Tibial nerve (tissue), 4 donors: ENCODE results near the gene HSF4. TPM values are rescaled to one million over a fixed set of nuclear protein-coding genes. Genes with fewer than 3 reads are reported as not detected.
A peak's percentile ranks its signal among the peaks of the same experiment; 100 is the strongest.

Experiments
- DNase-seq, 2 donors: peaks; one replicate each; pipeline ENCODE4 v3.0.0-alpha.2; 2019; ENCODE audit warnings: low spot score in 2 of 2
- H3K27ac ChIP-seq, 4 donors: fragments of 200-600 bp; sonication (generic) in 3 of 4; one replicate each; pipeline ENCODE4 v1.5.1; 2017 to 2019; ENCODE audit warnings: mild to moderate bottlenecking in 1 of 4
- H3K27me3 ChIP-seq, 2 donors: fragments of 200-600 bp; sonication (generic) in 1 of 2; one replicate each; pipeline versions ENCODE4 v1.5.1 to v1.6.0; 2017 to 2019
- H3K36me3 ChIP-seq, 3 donors: fragments of 200-600 bp; sonication (generic); one replicate each; pipeline ENCODE4 v1.5.1; 2018 to 2019
- H3K4me1 ChIP-seq, 4 donors: fragments of 200-600 bp; sonication (generic) in 3 of 4; one replicate each; pipeline ENCODE4 v1.5.1; 2017 to 2019
- H3K4me3 ChIP-seq, 4 donors: fragments of 200-600 bp; sonication (generic) in 3 of 4; one replicate each; pipeline ENCODE4 v1.5.1; 2017 to 2019; ENCODE audit warnings: mild to moderate bottlenecking in 1 of 4, moderate library complexity in 1 of 4
- H3K9me3 ChIP-seq, 4 donors: fragments of 200-600 bp; sonication (generic) in 3 of 4; one replicate each; pipeline ENCODE4 v1.5.1; 2017 to 2019
- EP300 ChIP-seq, 2 donors: sonication (generic); formaldehyde crosslinking; IDR thresholded peaks; one replicate each; pipeline ENCODE4 v1.6.1; 2017; ENCODE audit warnings: antibody characterized with exemption in 2 of 2, mild to moderate bottlenecking in 1 of 2
- POLR2A ChIP-seq, 2 donors: fragments of 450-650 bp; IDR thresholded peaks; one replicate each; pipeline ENCODE4 v1.6.1; 2017; ENCODE audit warnings: antibody characterized with exemption in 2 of 2, mild to moderate bottlenecking in 2 of 2, moderate library complexity in 2 of 2
- WGBS, 2 donors: methylation state at CpG; one replicate each; pipeline ENCODE4 v1.1.5; 2018; 5-methylcytosine and 5-hydroxymethylcytosine counted together
- total RNA-seq, 4 donors: library from RNA; depleted of rRNA; stranded (reverse); fragments of >200 nt; gene quantifications; one replicate each; pipeline ENCODE4 v1.1.0, GENCODE V29; 2016
- TF ChIP-seq, protein P1 (sequence below), 5 experiments: fragments of 200-600 bp in 3 of 5; fragments of 450-650 bp in 2 of 5; sonication (generic) in 3 of 5; IDR thresholded peaks; one replicate each; pipeline ENCODE4 v1.5.1; 2016 to 2019; ENCODE audit warnings: antibody characterized with exemption in 5 of 5, mild to moderate bottlenecking in 3 of 5, moderate library complexity in 2 of 5

HSF4 gene
- total RNA-seq, 4 donors from 2014 or later: 103 to 167 (median 153) TPM

DNA sequence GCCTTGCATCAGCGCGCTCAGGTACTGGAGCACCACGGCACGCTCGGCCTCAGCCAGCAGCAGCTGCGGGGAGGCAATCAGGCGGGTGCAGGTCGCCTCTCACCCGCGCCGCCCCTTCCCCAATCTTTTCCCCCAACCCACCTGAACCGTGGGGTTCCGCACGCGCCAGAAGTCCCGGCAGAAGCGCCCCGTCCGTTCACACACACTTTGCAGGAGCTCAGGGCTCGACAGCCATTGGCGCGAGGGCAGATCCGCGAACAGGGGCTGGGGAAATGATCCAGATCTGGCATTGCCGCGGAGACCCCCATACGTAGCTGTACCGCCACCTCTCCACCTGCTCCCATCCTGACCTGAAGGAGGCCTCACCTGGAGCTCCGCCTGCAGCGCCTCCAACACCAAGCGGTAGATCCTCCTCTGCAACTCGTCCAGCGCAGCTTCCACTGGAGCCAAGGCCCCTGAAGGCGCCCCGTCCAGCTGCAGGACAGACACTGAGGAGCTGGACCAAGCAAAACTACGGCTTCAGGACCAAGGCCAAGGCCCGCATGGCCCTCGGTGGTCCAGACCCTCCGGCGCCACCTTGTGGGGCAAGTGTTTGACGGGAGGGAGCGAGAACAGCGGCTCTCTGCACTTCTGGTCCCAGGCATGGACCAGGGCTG is 20.6 kb downstream of the HSF4 start:
- Histone ChIP-seq H3K9me3 (no peaks in the 10 kb centered on the region), H3K36me3 (no peaks in the 10 kb centered on the region), H3K27me3 (no peaks in the 10 kb centered on the region), H3K4me3 (peak overlapping the region; percentile 49 to 76 (median 68)), H3K27ac (peak overlapping the region in 3 of 4 donors; percentile 92 to 99 (median 93)), H3K4me1 (peaks cover 0 to 39% (median 18%) of the 10 kb centered on the region in 4 donors)
- WGBS, 2 donors: 13 to 15% methylated on average over 16 to 33 of the region's 43 CpGs
- DNase-seq: peak; percentile 90 to 95
- TF ChIP-seq EP300 (IDR thresholded peaks at IDR 0.05) (peak in 1 of 2 donors; percentile 60), POLR2A (IDR thresholded peaks at IDR 0.05) (no peak)
- TF ChIP-seq, protein P1, sequence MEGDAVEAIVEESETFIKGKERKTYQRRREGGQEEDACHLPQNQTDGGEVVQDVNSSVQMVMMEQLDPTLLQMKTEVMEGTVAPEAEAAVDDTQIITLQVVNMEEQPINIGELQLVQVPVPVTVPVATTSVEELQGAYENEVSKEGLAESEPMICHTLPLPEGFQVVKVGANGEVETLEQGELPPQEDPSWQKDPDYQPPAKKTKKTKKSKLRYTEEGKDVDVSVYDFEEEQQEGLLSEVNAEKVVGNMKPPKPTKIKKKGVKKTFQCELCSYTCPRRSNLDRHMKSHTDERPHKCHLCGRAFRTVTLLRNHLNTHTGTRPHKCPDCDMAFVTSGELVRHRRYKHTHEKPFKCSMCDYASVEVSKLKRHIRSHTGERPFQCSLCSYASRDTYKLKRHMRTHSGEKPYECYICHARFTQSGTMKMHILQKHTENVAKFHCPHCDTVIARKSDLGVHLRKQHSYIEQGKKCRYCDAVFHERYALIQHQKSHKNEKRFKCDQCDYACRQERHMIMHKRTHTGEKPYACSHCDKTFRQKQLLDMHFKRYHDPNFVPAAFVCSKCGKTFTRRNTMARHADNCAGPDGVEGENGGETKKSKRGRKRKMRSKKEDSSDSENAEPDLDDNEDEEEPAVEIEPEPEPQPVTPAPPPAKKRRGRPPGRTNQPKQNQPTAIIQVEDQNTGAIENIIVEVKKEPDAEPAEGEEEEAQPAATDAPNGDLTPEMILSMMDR (IDR thresholded peaks at IDR 0.05): peak; percentile 78 to 92 (median 88)

DNA sequence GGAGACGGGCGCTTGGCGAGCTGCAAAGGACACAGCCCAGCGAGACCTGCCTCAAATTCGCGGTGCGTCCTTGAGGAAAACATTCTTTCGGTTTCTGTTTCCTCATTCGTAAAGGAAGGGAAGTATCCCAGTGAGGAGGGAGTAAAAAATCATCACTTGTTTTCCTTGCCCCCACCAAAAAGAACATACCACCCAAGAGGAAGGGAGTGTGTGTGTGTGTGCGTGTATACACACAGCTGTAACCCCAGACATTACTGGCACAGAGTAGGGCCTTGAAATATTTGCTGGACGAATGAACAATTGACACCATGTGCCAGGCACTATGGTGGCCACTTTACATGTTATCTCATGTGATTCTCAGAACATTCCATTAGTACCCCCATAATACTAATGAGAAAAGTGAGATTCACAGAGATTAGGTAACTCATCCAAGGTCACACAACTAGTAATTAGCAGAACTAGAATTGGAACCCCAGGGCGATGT is 21.1 kb downstream of the HSF4 start:
- Histone ChIP-seq H3K4me1 (peaks cover 0 to 39% (median 18%) of the 10 kb centered on the region in 4 donors), H3K4me3 (peak overlapping the region in 3 of 4 donors; percentile 2 to 76 (median 3))
- no peak for DNase-seq

DNA sequence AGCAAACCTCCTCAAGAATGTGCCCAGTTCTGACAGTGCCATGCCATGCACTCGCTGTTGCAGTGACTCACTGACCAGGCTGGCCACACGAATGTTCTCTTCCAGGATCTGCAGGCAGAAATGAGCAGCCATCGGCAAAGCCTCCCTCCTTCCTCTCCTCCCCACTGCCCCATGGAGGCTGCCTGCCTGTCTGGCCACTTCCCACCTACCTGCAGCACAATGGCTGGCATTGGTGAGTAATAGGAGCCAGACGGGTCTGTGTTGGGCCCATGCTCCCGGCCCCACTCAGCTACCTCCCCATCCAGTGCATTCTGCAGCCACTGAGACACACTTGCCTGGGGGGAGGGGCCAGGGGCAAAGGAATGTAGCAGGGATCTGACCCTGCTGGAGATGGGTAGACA is 22.0 kb downstream of the HSF4 start:
- Histone ChIP-seq H3K27ac (no peak overlapping the region), H3K27me3 (no peaks in the 10 kb centered on the region), H3K4me1 (peaks cover 0 to 39% (median 16%) of the 10 kb centered on the region in 4 donors), H3K36me3 (no peaks in the 10 kb centered on the region), H3K9me3 (no peaks in the 10 kb centered on the region), H3K4me3 (no peak overlapping the region)
- WGBS, 2 donors: 45 to 56% methylated on average over 5 of the region's 5 CpGs
- DNase-seq: no peak
- TF ChIP-seq POLR2A (IDR thresholded peaks at IDR 0.05) (no peak), EP300 (IDR thresholded peaks at IDR 0.05) (no peak)
- TF ChIP-seq, protein P1 (IDR thresholded peaks at IDR 0.05): no peak

More for the DNA sequence above, 21.1 kb downstream of the HSF4 start:
- no peaks in the 10 kb centered on the region for H3K9me3 ChIP-seq
- no peaks in the 10 kb centered on the region for H3K27me3 ChIP-seq
- TF ChIP-seq, protein P1 (IDR thresholded peaks at IDR 0.05): peak in 1 of 5 experiments; percentile 14
- TF ChIP-seq POLR2A (IDR thresholded peaks at IDR 0.05) (no peak), EP300 (IDR thresholded peaks at IDR 0.05) (no peak)
- peak overlapping the region in 1 of 4 donors; percentile 99 for H3K27ac ChIP-seq
- 6 to 12% methylated on average over 12 of the region's 12 CpGs for WGBS, 2 donors
- no peaks in the 10 kb centered on the region for H3K36me3 ChIP-seq

DNA sequence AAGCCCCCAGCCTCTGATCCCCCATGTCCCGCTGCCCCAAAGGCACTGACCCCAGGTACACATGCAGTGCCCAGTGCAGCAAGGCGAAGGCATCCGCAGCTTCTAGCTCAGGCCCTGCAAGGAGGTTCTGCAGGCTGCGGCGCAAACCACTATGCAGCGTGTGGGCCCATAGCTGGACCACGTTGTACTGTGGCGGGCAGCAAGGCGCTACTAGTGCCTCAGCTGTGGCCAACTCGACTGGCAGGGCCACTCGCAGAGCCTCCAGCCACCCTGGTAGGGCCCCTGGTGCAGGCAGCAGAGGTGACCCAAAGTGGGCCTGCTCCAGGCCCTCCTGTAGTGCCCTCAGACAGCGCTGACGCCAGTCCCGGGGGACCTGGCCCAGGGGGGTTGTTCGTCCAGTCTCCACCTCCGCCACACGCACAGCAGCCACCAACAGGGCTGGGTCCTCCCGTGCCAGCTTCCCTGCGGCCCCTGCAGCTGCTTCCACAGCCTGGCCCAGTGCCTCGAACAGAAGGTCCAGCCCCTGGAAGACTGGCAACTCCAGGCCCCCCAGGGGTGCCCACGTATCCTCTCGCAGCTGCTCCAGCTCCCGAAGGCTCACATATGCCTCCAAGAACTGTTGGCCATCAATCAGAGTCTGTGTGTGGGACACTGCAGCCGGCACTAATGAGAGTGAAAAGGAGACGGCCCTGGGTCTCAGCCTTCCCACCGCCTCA is 22.8 kb downstream of the HSF4 start:
- Histone ChIP-seq H3K27me3 (no peaks in the 10 kb centered on the region), H3K36me3 (no peaks in the 10 kb centered on the region), H3K27ac (no peak overlapping the region), H3K4me1 (peaks cover 0 to 38% (median 17%) of the 10 kb centered on the region in 4 donors), H3K9me3 (no peaks in the 10 kb centered on the region), H3K4me3 (no peak overlapping the region)
- no peak for DNase-seq
- WGBS, 2 donors: 79 to 85% methylated on average over 14 to 24 of the region's 26 CpGs
- TF ChIP-seq, protein P1 (IDR thresholded peaks at IDR 0.05): no peak
- no peak for TF ChIP-seq POLR2A (IDR thresholded peaks at IDR 0.05)
- no peak for TF ChIP-seq EP300 (IDR thresholded peaks at IDR 0.05)

GRCh38 chr16:67188323-67188722 is 23.8 kb downstream of the HSF4 start:
- no peaks in the 10 kb centered on the region for H3K9me3 ChIP-seq
- no peaks in the 10 kb centered on the region for H3K36me3 ChIP-seq
- H3K4me1 ChIP-seq: peaks cover 0 to 39% (median 26%) of the 10 kb centered on the region in 4 donors
- no peak overlapping the region for H3K27ac ChIP-seq
- DNase-seq: no peak
- TF ChIP-seq, protein P1 (IDR thresholded peaks at IDR 0.05): no peak
- TF ChIP-seq POLR2A (IDR thresholded peaks at IDR 0.05) (no peak), EP300 (IDR thresholded peaks at IDR 0.05) (no peak)
- WGBS, 2 donors: 69 to 71% methylated on average over 4 of the region's 4 CpGs
- no peak overlapping the region for H3K4me3 ChIP-seq
- no peaks in the 10 kb centered on the region for H3K27me3 ChIP-seq
